ENCODE measurements around the gene MYO1D. TPM values are rescaled to one million over a fixed set of nuclear protein-coding genes. Genes with fewer than 3 reads are reported as not detected.
A peak's percentile ranks its signal among the peaks of the same experiment; 100 is the strongest.

Gene MYO1D
- total and polyA plus RNA-seq, 2 of the 13 experiments (the other 11 are each of a cell fraction or from before 2014, with no cell fraction given): 13.2 to 17.3 TPM

DNA sequence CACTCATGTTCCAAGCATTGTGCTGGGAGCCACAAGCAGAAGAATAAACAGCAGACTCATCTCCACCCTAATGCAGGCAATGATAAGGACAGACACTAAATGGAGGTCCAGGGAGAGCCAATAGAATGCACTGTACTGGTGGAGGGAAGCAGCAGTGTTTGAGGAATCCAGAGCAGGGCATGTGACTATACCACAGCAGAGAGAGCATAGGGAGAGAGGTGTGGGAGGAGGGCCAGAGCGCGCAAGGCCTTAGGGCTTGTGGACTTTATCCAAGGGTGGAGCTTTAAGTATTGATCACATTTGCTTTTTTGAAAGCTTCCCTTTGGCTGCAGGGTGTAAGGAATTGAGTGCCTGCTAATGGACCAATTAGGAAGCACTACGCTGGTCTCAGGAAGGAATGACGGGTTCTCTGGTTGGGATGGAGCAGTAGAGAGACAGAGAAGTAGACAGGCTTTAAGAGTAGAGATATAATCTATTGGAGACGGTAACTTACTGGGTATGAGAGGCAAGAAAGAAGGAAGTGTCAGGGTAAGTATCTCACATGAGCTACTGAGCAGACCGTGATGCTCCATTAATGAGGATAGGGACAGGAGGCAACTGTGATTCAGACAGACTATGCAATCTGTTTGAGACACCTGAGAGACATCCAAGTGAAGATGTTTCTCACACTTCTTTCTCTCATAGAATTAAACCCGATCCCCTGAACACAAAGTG, 82.2 kb downstream of the MYO1D start (continued):
- peak; percentile 51; the same call in 1 of the 2 replicates for TF ChIP-seq TBX2 (CRISPR knock-in tag; IDR thresholded peaks at IDR 0.05; ENCODE audit: borderline replicate concordance)
- no peak for TF ChIP-seq ZNF780A (CRISPR knock-in tag; IDR thresholded peaks at IDR 0.05)
- TF ChIP-seq, protein P1, sequence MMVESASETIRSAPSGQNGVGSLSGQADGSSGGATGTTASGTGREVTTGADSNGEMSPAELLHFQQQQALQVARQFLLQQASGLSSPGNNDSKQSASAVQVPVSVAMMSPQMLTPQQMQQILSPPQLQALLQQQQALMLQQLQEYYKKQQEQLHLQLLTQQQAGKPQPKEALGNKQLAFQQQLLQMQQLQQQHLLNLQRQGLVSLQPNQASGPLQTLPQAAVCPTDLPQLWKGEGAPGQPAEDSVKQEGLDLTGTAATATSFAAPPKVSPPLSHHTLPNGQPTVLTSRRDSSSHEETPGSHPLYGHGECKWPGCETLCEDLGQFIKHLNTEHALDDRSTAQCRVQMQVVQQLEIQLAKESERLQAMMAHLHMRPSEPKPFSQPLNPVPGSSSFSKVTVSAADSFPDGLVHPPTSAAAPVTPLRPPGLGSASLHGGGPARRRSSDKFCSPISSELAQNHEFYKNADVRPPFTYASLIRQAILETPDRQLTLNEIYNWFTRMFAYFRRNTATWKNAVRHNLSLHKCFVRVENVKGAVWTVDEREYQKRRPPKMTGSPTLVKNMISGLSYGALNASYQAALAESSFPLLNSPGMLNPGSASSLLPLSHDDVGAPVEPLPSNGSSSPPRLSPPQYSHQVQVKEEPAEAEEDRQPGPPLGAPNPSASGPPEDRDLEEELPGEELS (CRISPR knock-in tag; IDR thresholded peaks at IDR 0.05): peak; percentile 56; the same call in 1 of the 2 replicates
- no peak for TF ChIP-seq MAF1 (CRISPR knock-in tag; IDR thresholded peaks at IDR 0.05; ENCODE audit: borderline replicate concordance)
- TF ChIP-seq, protein P2, sequence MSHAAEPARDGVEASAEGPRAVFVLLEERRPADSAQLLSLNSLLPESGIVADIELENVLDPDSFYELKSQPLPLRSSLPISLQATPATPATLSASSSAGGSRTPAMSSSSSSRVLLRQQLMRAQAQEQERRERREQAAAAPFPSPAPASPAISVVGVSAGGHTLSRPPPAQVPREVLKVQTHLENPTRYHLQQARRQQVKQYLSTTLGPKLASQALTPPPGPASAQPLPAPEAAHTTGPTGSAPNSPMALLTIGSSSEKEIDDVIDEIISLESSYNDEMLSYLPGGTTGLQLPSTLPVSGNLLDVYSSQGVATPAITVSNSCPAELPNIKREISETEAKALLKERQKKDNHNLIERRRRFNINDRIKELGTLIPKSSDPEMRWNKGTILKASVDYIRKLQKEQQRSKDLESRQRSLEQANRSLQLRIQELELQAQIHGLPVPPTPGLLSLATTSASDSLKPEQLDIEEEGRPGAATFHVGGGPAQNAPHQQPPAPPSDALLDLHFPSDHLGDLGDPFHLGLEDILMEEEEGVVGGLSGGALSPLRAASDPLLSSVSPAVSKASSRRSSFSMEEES (CRISPR knock-in tag; IDR thresholded peaks at IDR 0.05): peak; percentile 95
- TF ChIP-seq, protein P3, sequence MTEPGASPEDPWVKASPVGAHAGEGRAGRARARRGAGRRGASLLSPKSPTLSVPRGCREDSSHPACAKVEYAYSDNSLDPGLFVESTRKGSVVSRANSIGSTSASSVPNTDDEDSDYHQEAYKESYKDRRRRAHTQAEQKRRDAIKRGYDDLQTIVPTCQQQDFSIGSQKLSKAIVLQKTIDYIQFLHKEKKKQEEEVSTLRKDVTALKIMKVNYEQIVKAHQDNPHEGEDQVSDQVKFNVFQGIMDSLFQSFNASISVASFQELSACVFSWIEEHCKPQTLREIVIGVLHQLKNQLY (CRISPR knock-in tag; IDR thresholded peaks at IDR 0.05): 0 out of 2 replicates have a peak, but pooled peaks have one; percentile 22
- TF ChIP-seq, protein P4, sequence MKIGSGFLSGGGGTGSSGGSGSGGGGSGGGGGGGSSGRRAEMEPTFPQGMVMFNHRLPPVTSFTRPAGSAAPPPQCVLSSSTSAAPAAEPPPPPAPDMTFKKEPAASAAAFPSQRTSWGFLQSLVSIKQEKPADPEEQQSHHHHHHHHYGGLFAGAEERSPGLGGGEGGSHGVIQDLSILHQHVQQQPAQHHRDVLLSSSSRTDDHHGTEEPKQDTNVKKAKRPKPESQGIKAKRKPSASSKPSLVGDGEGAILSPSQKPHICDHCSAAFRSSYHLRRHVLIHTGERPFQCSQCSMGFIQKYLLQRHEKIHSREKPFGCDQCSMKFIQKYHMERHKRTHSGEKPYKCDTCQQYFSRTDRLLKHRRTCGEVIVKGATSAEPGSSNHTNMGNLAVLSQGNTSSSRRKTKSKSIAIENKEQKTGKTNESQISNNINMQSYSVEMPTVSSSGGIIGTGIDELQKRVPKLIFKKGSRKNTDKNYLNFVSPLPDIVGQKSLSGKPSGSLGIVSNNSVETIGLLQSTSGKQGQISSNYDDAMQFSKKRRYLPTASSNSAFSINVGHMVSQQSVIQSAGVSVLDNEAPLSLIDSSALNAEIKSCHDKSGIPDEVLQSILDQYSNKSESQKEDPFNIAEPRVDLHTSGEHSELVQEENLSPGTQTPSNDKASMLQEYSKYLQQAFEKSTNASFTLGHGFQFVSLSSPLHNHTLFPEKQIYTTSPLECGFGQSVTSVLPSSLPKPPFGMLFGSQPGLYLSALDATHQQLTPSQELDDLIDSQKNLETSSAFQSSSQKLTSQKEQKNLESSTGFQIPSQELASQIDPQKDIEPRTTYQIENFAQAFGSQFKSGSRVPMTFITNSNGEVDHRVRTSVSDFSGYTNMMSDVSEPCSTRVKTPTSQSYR (CRISPR knock-in tag; IDR thresholded peaks at IDR 0.05; ENCODE audit: borderline replicate concordance): peak; percentile 18; the same call in 1 of the 2 replicates
- no peak for TF ChIP-seq SOX6 (IDR thresholded peaks at IDR 0.05)
- peak; percentile 66 for TF ChIP-seq SOX6 (CRISPR knock-in tag; IDR thresholded peaks at IDR 0.05)
- no peak for TF ChIP-seq SSRP1 (CRISPR knock-in tag; IDR thresholded peaks at IDR 0.05)
- TF ChIP-seq, protein P5, sequence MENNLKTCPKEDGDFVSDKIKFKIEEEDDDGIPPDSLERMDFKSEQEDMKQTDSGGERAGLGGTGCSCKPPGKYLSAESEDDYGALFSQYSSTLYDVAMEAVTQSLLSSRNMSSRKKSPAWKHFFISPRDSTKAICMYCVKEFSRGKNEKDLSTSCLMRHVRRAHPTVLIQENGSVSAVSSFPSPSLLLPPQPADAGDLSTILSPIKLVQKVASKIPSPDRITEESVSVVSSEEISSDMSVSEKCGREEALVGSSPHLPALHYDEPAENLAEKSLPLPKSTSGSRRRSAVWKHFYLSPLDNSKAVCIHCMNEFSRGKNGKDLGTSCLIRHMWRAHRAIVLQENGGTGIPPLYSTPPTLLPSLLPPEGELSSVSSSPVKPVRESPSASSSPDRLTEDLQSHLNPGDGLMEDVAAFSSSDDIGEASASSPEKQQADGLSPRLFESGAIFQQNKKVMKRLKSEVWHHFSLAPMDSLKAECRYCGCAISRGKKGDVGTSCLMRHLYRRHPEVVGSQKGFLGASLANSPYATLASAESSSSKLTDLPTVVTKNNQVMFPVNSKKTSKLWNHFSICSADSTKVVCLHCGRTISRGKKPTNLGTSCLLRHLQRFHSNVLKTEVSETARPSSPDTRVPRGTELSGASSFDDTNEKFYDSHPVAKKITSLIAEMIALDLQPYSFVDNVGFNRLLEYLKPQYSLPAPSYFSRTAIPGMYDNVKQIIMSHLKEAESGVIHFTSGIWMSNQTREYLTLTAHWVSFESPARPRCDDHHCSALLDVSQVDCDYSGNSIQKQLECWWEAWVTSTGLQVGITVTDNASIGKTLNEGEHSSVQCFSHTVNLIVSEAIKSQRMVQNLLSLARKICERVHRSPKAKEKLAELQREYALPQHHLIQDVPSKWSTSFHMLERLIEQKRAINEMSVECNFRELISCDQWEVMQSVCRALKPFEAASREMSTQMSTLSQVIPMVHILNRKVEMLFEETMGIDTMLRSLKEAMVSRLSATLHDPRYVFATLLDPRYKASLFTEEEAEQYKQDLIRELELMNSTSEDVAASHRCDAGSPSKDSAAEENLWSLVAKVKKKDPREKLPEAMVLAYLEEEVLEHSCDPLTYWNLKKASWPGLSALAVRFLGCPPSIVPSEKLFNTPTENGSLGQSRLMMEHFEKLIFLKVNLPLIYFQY (CRISPR knock-in tag; IDR thresholded peaks at IDR 0.05; ENCODE audit: borderline replicate concordance): 0 out of 2 replicates have a peak, but pooled peaks have one; percentile 25
- TF ChIP-seq GATAD1 (CRISPR knock-in tag; IDR thresholded peaks at IDR 0.05): peak; percentile 61; the same call in 1 of the 2 replicates
- TF ChIP-seq IRF2 (CRISPR knock-in tag; IDR thresholded peaks at IDR 0.05): peak; percentile 76; the same call in 1 of the 2 replicates
- TF ChIP-seq ZNF430 (CRISPR knock-in tag; IDR thresholded peaks at IDR 0.05): peak; percentile 53; the same call in 1 of the 2 replicates

Data from HepG2 (cell line).